IMR-90 (cell line): ENCODE measurements around the gene EHMT1. TPM values are rescaled to one million over a fixed set of nuclear protein-coding genes. Genes with fewer than 3 reads are reported as not detected.

ENCODE experiments used
- ATAC-seq: fragments of 200-7000 bp; cut with Tn5 transposase; 2 replicates; pipeline ENCODE4 v1.9.1; 2020; ENCODE audit warnings: low read depth, mild to moderate bottlenecking, moderate library complexity
- BruUV-seq: library from RNA; stranded (reverse); fragments of 400-500 nt; replicated peaks from 2 replicates; lab custom pipeline; 2021; lab: Mats Ljungman, UMichigan
- CTCF ChIA-PET: fragments of 300-600 bp; formaldehyde crosslinking; extraction: SDS; loops from one replicate; lab custom pipeline; 2021; ENCODE audit warnings: antibody characterized with exemption; lab: Yijun Ruan, JAX
- POLR2A ChIA-PET: fragments of 300-600 bp; sonication (Branson Sonifier 250); formaldehyde crosslinking; loops from one replicate; lab custom pipeline; 2022; ENCODE audit warnings: antibody characterized with exemption; ENCODE audit not compliant: unreplicated experiment; lab: Charles Lee
- DNase-seq: peaks from one replicate; pipeline ENCODE4 v3.0.0; 2013
- H2AFZ ChIP-seq: replicated peaks from 2 replicates; pipeline ENCODE3; 2013; ENCODE audit warnings: low read length, mild to moderate bottlenecking; ENCODE audit not compliant: poor library complexity
- H2AK5ac ChIP-seq: 2 replicates; pipeline ENCODE4 v1.6.1; 2013; ENCODE audit warnings: low read depth, low read length, inconsistent platforms
- H2AK9ac ChIP-seq: replicated peaks from 2 replicates; pipeline ENCODE3; 2013; ENCODE audit warnings: mild to moderate bottlenecking, low read depth, low read length, moderate library complexity; ENCODE audit not compliant: poor library complexity
- H2BK120ac ChIP-seq: 2 replicates; pipeline ENCODE4 v1.6.1; 2013; ENCODE audit warnings: low read depth, low read length, inconsistent platforms
- H2BK15ac ChIP-seq: 3 replicates; pipeline ENCODE4 v1.6.1; 2013; ENCODE audit warnings: low read depth, low read length, inconsistent platforms
- H2BK20ac ChIP-seq: 2 replicates; pipeline ENCODE4 v1.6.1; 2013; ENCODE audit warnings: low read depth, mild to moderate bottlenecking, inconsistent platforms, low read length, moderate library complexity
- H2BK5ac ChIP-seq: 2 replicates; pipeline ENCODE4 v1.6.1; 2013; ENCODE audit warnings: mild to moderate bottlenecking, low read depth, low read length, inconsistent platforms; ENCODE audit not compliant: poor library complexity, severe bottlenecking
- H3K14ac ChIP-seq: replicated peaks from 2 replicates; pipeline ENCODE4 v1.6.1; 2013; ENCODE audit warnings: low read depth, low read length, inconsistent platforms
- H3K18ac ChIP-seq: 2 replicates; pipeline ENCODE4 v1.6.1; 2013; ENCODE audit warnings: low read depth, low read length, control low read depth
- H3K23ac ChIP-seq: 2 replicates; pipeline ENCODE4 v1.6.1; 2013; ENCODE audit warnings: low read depth, low read length, inconsistent platforms
- H3K27ac ChIP-seq: 2 replicates; pipeline ENCODE4 v1.5.1; 2013; ENCODE audit warnings: mild to moderate bottlenecking, control low read depth, low read length; ENCODE audit not compliant: insufficient read depth
- H3K27me3 ChIP-seq: 2 replicates; pipeline ENCODE4 v1.6.1; 2013; ENCODE audit warnings: low read length; ENCODE audit not compliant: control insufficient read depth, insufficient read depth
- H3K36me3 ChIP-seq: 2 replicates; pipeline ENCODE4 v1.6.1; 2013; ENCODE audit warnings: low read length, mixed read lengths; ENCODE audit not compliant: control insufficient read depth, insufficient read depth
- H3K4ac ChIP-seq: 2 replicates; pipeline ENCODE4 v1.6.1; 2013; ENCODE audit warnings: low read depth, low read length, inconsistent platforms
- H3K4me1 ChIP-seq: 2 replicates; pipeline ENCODE4 v1.6.1; 2013; ENCODE audit warnings: low read length, mixed read lengths; ENCODE audit not compliant: control insufficient read depth, insufficient read depth
- H3K4me2 ChIP-seq: 2 replicates; pipeline ENCODE4 v1.6.1; 2013; ENCODE audit warnings: low read depth, mild to moderate bottlenecking, control low read depth, low read length, moderate library complexity
- H3K4me3 ChIP-seq: 2 replicates; pipeline ENCODE4 v1.5.1; 2013; ENCODE audit warnings: low read depth, mild to moderate bottlenecking, control low read depth, low read length, moderate library complexity; ENCODE audit not compliant: insufficient read depth
- H3K56ac ChIP-seq: 2 replicates; pipeline ENCODE4 v1.6.1; 2013; ENCODE audit warnings: low read length, inconsistent platforms; ENCODE audit not compliant: insufficient read depth; ENCODE audit errors: extremely low read depth
- H3K79me1 ChIP-seq, 2 experiments: 2 replicates each; pipeline ENCODE4 v1.6.1; 2013; ENCODE audit warnings: low read length in 2 of 2, inconsistent platforms in 1 of 2, low read depth in 1 of 2
- H3K9ac ChIP-seq: 2 replicates; pipeline ENCODE4 v1.6.1; 2013; ENCODE audit warnings: low read depth, low read length, control low read depth
- H3K9me1 ChIP-seq: 2 replicates; pipeline ENCODE4 v1.6.1; 2013; ENCODE audit warnings: low read length, inconsistent platforms; ENCODE audit not compliant: insufficient read depth
- H3K9me3 ChIP-seq: 2 replicates; pipeline ENCODE4 v1.6.1; 2013; ENCODE audit warnings: low read length; ENCODE audit not compliant: control insufficient read depth, insufficient read depth
- H4K20me1 ChIP-seq: 2 replicates; pipeline ENCODE4 v1.6.1; 2013; ENCODE audit warnings: low read length, inconsistent platforms; ENCODE audit not compliant: insufficient read depth
- H4K5ac ChIP-seq: 2 replicates; pipeline ENCODE4 v1.6.1; 2013; ENCODE audit warnings: mild to moderate bottlenecking, low read depth, low read length, control low read depth
- H4K8ac ChIP-seq, 2 experiments: 2 replicates each; pipeline ENCODE4 v1.6.1; 2013; ENCODE audit warnings: low read depth in 2 of 2, low read length in 2 of 2, control low read depth in 1 of 2, inconsistent platforms in 1 of 2
- H4K91ac ChIP-seq: 2 replicates; pipeline ENCODE4 v1.6.1; 2013; ENCODE audit warnings: low read depth, low read length, inconsistent platforms; ENCODE audit not compliant: insufficient read depth
- CEBPB ChIP-seq: IDR thresholded peaks from 2 replicates; pipeline ENCODE4 v1.6.1; 2012; ENCODE audit warnings: low read depth, low read length, improper control_type of control experiment
- CHD1 ChIP-seq: IDR thresholded peaks from 2 replicates; pipeline ENCODE4 v1.6.1; 2012; ENCODE audit warnings: low read depth, low read length, improper control_type of control experiment
- ELK1 ChIP-seq: fragments of 150-350 bp; IDR thresholded peaks from 2 replicates; pipeline ENCODE4 v1.6.1; 2016; ENCODE audit warnings: low read depth, mild to moderate bottlenecking, low read length, moderate library complexity, borderline replicate concordance
- MAZ ChIP-seq: IDR thresholded peaks from 2 replicates; pipeline ENCODE4 v1.6.1; 2012; ENCODE audit warnings: low read depth, mild to moderate bottlenecking, low read length, improper control_type of control experiment, moderate library complexity, borderline replicate concordance
- MXI1 ChIP-seq: IDR thresholded peaks from 2 replicates; pipeline ENCODE4 v1.6.1; 2012; ENCODE audit warnings: low read depth, mild to moderate bottlenecking, low read length, moderate library complexity, borderline replicate concordance
- NFE2L2 ChIP-seq: fragments of 150-350 bp; IDR thresholded peaks from 2 replicates; pipeline ENCODE4 v1.6.1; 2016; ENCODE audit warnings: low read depth, mild to moderate bottlenecking, low read length
- RAD21 ChIP-seq: IDR thresholded peaks from 2 replicates; pipeline ENCODE4 v1.6.1; 2012; ENCODE audit warnings: low read length, improper control_type of control experiment
- RFX5 ChIP-seq: IDR thresholded peaks from 2 replicates; pipeline ENCODE4 v1.8.0; 2012; ENCODE audit warnings: low read depth, mild to moderate bottlenecking, low read length, moderate library complexity
- WGBS, 2 experiments: methylation state at CpG; one replicate each; pipeline versions ENCODE4 v1.1.5 to v1.1.7; 2013; ENCODE audit warnings: missing lambda C conversion rate in 2 of 2; ENCODE audit not compliant: insufficient read length in 1 of 2; ENCODE audit errors: extremely low coverage in 2 of 2; 5-methylcytosine and 5-hydroxymethylcytosine counted together
- dilution Hi-C: fragments of 300-500 bp; cut with HindIII; formaldehyde crosslinking; loops from one replicate; pipeline ENCODE4 v1.14.3; 2018; ENCODE audit warnings: low sequenced_read_pairs; ENCODE audit not compliant: unreplicated experiment
- in situ Hi-C: fragments of 300-500 bp; cut with MboI; formaldehyde crosslinking; loops from 3 replicates; pipeline ENCODE4 v1.14.3; 2019; ENCODE audit warnings: low sequenced_read_pairs, inconsistent platforms, mixed read lengths
- intact Hi-C: fragments of 100-400 bp; cut with micrococcal nuclease; formaldehyde crosslinking; loops from 2 replicates; pipeline ENCODE4 v1.10.0; 2022
- polyA plus RNA-seq, 3 experiments: library from polyadenylated mRNA; depleted of rRNA; stranded (reverse); fragments of >200 nt; gene quantifications; 2 replicates each; pipeline ENCODE4 v1.2.3, GENCODE V29; 2012; ENCODE audit warnings: low replicate concordance in 1 of 3
- total RNA-seq: library from RNA; depleted of rRNA; stranded (reverse); fragments of >200 nt; gene quantifications from 2 replicates; pipeline ENCODE4 v1.2.3, GENCODE V29; 2012

EHMT1 gene
- total and polyA plus RNA-seq, 2 of the 4 experiments (the other 2 are of a cell fraction), result 32.8 to 35.1 TPM

GRCh38 chr9:137876269-137876668 lies 257.5 kb downstream of the EHMT1 start:
- H3K36me3 ChIP-seq, result no peaks in the 10 kb centered on the region
- in situ Hi-C loops (no loop called here), intact Hi-C loops (no loop called here), dilution Hi-C loops (no loop called here)
- H3K23ac ChIP-seq, result no peak overlapping the region
- ATAC-seq, result no peak
- no peak overlapping the region for H3K14ac ChIP-seq
- no peak overlapping the region for H3K18ac ChIP-seq
- no peaks in the 10 kb centered on the region for H3K79me1 ChIP-seq
- no peak overlapping the region for H2AFZ ChIP-seq
- no peak overlapping the region for H2BK20ac ChIP-seq
- ChIA-PET CTCF (no interaction called here), POLR2A (no interaction called here)
- no peak overlapping the region for H4K5ac ChIP-seq
- H3K4me3 ChIP-seq, result no peak overlapping the region
- H2AK5ac ChIP-seq, result no peak overlapping the region
- no TSS peak for BruUV-seq
- no peak overlapping the region for H4K91ac ChIP-seq
- peaks cover 17% of the 10 kb centered on the region for H3K9me3 ChIP-seq
- DNase-seq, result no peak
- no peaks in the 10 kb centered on the region for H4K20me1 ChIP-seq
- no peak overlapping the region for H2BK15ac ChIP-seq
- no peak overlapping the region for H3K9ac ChIP-seq
- H2AK9ac ChIP-seq, result no peak overlapping the region
- no peak overlapping the region for H3K27ac ChIP-seq
- H2BK120ac ChIP-seq, result no peak overlapping the region
- no peaks in the 10 kb centered on the region for H3K9me1 ChIP-seq
- H2BK5ac ChIP-seq, result no peak overlapping the region
- no peak overlapping the region for H3K4ac ChIP-seq
- H3K56ac ChIP-seq, result no peak overlapping the region
- no peak overlapping the region for H3K4me2 ChIP-seq
- no peak overlapping the region for H4K8ac ChIP-seq
- H3K4me1 ChIP-seq, result no peaks in the 10 kb centered on the region
- no peak for TF ChIP-seq ELK1
- no peak for TF ChIP-seq MXI1
- TF ChIP-seq NFE2L2, result no peak
- TF ChIP-seq RAD21, result no peak
- no peak for TF ChIP-seq MAZ
- TF ChIP-seq RFX5, result no peak
- TF ChIP-seq CEBPB, result no peak
- TF ChIP-seq CHD1, result no peak
- no peaks in the 10 kb centered on the region; the same call in 1 of the 2 replicates for H3K27me3 ChIP-seq
- WGBS, 2 experiments, result no CpG with 5 or more reads among the region's 8 CpGs
